ENCODE measurements around the gene HDAC2. TPM values are rescaled to one million over a fixed set of nuclear protein-coding genes. Genes with fewer than 3 reads are reported as not detected.
A peak's percentile ranks its signal among the peaks of the same experiment; 100 is the strongest.

HDAC2 gene
- total RNA-seq, 1 donor from 2014 or later: 276 TPM

DNA sequence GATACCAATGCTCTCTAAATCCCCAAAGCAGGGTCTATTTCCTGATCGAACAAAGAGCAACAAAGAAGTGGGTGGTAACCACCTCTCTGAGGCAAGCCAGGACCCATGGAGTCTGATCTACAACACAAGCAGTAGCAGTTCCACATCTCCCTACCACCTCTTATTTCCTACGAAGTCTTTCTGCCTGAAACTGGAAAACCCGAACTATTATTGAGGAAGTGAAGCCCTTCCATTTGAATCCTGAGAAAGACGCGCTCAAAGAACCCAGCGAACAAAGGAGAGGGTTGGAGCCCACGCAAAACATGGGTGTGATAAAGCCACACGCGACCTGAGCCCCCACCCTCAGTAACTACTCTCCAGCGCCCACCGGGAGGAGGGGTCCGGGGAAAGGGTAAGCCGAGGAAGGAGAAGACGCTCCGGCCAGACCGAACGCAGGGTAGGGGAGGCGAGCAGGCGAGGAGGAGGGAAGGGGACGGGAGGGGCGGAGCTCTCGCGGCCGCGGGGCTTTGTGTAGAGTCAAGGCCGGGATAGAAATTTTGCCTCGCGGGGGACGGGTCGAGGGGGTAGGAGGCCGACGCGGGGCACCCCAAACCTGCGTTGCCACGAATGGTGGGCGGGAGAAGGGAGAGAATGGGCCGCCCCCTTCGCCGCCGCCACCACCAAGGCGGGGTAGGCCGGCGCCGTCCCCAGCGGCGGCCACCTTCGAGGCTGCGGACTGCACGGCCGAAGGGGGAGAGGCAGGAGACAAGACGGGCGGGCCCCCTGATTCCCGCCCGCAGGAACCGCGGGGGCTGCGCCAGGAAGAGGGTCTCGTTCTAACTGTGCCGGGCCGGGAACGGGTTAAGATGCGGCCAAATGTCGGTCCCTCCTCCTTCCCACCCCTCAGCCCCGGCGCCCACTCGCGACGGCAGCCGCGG is 802 bp downstream of the HDAC2 start:
- DNase-seq (ENCODE audit: low spot score in 2 of 2, unreplicated experiment in 2 of 2): peak; percentile 45 to 66

DNA sequence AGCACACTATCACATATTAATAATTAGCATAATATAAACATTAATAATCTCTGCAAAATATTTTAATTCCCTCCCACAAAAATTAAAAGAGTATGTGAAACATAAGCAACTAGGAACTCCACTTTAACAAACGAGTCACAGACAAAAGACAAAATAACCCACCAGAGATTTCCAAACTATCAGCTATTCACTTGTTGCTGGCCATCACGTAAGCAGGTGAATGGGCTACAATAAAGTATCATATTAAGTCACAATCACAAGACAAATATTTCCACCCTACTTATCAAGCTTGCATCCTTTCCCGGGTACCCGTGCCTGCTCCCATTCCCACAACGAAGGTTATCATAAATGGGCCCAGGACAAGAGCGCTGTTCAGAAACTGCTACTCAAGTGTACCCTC is 2.5 kb downstream of the HDAC2 start:
- Mint-ChIP-seq H3K27ac (peak overlapping the region; percentile 100), H3K36me3 (peaks cover 6% of the 10 kb centered on the region)

More for the DNA sequence above, 802 bp downstream of the HDAC2 start:
- Mint-ChIP-seq H3K9me3 (no peaks in the 10 kb centered on the region), H3K4me3 (peak overlapping the region; percentile 99), H3K27ac (peak overlapping the region; percentile 100), H3K4me1 (peaks cover 34% of the 10 kb centered on the region), H3K27me3 (ENCODE audit: low read depth) (no peaks in the 10 kb centered on the region), H3K36me3 (no peaks in the 10 kb centered on the region)
- TF ChIP-seq, protein P1, sequence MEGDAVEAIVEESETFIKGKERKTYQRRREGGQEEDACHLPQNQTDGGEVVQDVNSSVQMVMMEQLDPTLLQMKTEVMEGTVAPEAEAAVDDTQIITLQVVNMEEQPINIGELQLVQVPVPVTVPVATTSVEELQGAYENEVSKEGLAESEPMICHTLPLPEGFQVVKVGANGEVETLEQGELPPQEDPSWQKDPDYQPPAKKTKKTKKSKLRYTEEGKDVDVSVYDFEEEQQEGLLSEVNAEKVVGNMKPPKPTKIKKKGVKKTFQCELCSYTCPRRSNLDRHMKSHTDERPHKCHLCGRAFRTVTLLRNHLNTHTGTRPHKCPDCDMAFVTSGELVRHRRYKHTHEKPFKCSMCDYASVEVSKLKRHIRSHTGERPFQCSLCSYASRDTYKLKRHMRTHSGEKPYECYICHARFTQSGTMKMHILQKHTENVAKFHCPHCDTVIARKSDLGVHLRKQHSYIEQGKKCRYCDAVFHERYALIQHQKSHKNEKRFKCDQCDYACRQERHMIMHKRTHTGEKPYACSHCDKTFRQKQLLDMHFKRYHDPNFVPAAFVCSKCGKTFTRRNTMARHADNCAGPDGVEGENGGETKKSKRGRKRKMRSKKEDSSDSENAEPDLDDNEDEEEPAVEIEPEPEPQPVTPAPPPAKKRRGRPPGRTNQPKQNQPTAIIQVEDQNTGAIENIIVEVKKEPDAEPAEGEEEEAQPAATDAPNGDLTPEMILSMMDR (IDR thresholded peaks at IDR 0.05; ENCODE audit: unreplicated experiment): no peak

DNA sequence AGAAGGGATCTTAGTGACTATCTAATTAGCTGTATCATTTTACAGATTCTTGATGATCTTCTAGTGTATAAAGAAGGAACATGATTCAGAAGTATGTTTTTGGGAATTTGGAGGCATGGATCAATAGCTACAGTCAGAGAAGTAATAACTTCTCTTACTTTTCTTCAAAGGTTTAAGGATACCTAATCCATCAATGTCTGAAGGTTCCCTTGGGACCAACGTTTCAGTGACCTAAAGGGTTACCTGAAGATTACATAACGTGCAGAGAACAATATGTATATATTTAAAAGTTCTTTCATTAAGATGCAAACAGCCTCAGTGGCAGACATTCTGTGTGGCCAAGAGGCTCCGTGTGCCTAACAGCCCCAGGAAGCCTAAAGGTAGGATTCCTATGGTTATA is 3.2 kb downstream of the HDAC2 start:
- Mint-ChIP-seq H3K27ac (peak overlapping the region; percentile 31), H3K36me3 (peaks cover 6% of the 10 kb centered on the region), H3K4me3 (peak overlapping the region; percentile 99), H3K27me3 (ENCODE audit: low read depth) (no peaks in the 10 kb centered on the region), H3K9me3 (peaks cover 5% of the 10 kb centered on the region), H3K4me1 (peaks cover 39% of the 10 kb centered on the region)
- TF ChIP-seq, protein P1 (IDR thresholded peaks at IDR 0.05; ENCODE audit: unreplicated experiment): no peak
- DNase-seq (ENCODE audit: low spot score in 2 of 2, unreplicated experiment in 2 of 2): no peak

More for the DNA sequence above, 2.5 kb downstream of the HDAC2 start:
- DNase-seq (ENCODE audit: low spot score in 2 of 2, unreplicated experiment in 2 of 2): no peak
- H3K4me3 Mint-ChIP-seq: peak overlapping the region; percentile 99
- TF ChIP-seq, protein P1 (IDR thresholded peaks at IDR 0.05; ENCODE audit: unreplicated experiment): no peak
- H3K27me3 Mint-ChIP-seq (ENCODE audit: low read depth): no peaks in the 10 kb centered on the region
- H3K4me1 Mint-ChIP-seq: peaks cover 39% of the 10 kb centered on the region
- peaks cover 5% of the 10 kb centered on the region for H3K9me3 Mint-ChIP-seq

DNA sequence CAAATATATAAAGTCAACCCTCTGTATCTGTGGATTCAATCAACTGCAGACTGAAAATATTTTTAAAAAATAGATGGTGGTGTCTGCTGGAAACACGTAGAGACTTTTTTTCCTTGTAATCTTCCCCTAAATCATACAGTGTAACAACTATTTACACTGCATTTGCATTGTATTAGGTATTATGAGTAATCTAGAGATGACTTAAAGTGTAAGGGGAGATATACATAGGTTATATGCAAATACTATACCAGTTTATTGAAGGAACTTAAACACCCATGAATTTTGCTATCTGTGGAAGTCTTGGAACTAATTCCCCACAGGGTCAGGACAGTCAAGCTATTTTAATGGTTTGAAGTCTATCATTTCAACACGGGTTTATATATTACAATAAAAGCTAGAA is 10.2 kb downstream of the HDAC2 start:
- DNase-seq (ENCODE audit: low spot score in 2 of 2, unreplicated experiment in 2 of 2): no peak
- TF ChIP-seq, protein P1 (IDR thresholded peaks at IDR 0.05; ENCODE audit: unreplicated experiment): no peak
- Mint-ChIP-seq H3K4me1 (peaks cover 41% of the 10 kb centered on the region), H3K27me3 (ENCODE audit: low read depth) (no peaks in the 10 kb centered on the region), H3K36me3 (peaks cover 24% of the 10 kb centered on the region), H3K9me3 (peaks cover 5% of the 10 kb centered on the region), H3K27ac (no peak overlapping the region), H3K4me3 (no peak overlapping the region)

DNA sequence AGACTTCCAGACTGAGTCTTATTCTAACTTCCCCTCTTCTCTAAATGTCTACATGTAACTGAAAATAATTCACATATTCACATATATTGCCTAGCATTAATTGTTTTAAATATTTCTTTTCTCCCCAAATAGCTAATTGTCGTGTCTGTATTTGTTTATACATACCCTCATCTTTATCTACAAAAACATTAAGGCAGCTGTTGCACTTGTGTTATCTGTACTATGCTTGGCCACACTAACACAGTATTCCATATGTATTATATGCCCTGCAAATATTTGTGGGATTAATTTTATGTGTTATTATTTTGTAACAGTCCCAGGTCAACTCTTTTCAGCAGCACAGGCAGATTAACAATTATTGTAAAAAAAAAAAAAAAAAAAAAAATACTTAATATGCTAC is 11.7 kb downstream of the HDAC2 start:
- Mint-ChIP-seq H3K4me3 (no peak overlapping the region), H3K4me1 (peaks cover 41% of the 10 kb centered on the region), H3K27ac (peak overlapping the region; percentile 10), H3K36me3 (peaks cover 25% of the 10 kb centered on the region), H3K27me3 (ENCODE audit: low read depth) (no peaks in the 10 kb centered on the region), H3K9me3 (peaks cover 1% of the 10 kb centered on the region)
- DNase-seq (ENCODE audit: low spot score in 2 of 2, unreplicated experiment in 2 of 2): no peak
- TF ChIP-seq, protein P1 (IDR thresholded peaks at IDR 0.05; ENCODE audit: unreplicated experiment): no peak
